HG02981 (cell line): ENCODE measurements around the gene GHR.

ENCODE experiments used
- ATAC-seq: cut with Tn5 transposase; IDR thresholded peaks from one replicate; pipeline ENCODE4 v1.9.1; 2021; ENCODE audit warnings: mild to moderate bottlenecking, moderate library complexity; ENCODE audit not compliant: unreplicated experiment

GHR gene

DNA sequence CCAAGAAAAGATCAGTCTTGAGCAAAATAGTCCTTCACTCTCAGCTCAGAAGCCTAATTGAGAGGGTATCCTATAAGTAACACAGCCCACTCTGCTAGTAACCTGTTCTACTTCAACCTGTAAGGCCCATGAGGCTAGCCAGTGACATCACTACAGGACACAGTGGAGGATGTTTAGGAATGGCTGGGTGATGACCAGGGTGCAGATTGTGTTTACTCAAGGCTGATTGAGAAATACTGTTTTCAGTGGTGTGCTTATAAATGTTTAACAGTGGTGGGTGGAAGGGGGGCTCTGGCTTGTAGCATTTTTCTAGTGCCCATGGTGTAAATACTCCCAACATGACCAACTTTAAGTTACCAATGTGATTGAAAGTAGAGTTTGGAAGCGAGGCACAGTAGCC lies 173.6 kb downstream of the GHR start:
- ATAC-seq, result no peak

DNA sequence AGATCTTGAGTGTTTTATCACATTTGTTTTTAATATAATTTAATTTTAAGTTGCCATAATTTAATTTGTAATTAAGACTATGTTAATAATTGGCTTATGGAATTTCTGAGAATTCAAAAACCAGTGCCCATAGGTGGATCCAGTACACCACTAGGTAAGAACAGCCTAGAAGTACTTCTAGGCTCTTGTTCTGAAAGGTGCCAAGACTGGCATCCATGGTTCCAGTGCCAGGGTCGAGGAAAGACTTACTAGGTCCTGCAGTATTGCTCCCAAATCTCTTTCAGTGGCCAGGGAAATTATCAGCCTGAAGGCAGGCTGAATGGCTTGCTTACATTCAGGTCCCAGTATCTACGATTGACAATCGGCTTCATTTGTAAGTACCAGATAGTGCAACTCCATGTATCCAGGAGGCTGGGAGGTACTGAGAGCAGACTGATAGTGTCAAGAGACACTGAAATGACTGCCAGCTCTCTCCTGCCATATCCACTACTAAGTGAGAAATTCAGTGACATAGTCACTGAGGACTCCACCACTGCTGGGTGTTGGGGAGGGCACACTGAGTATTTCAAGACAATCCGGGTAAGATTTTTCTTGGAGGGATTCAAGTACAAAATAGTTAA lies 174.2 kb downstream of the GHR start:
- ATAC-seq, result no peak

- no peak for ATAC-seq
Observed at GRCh38 chr5:42598311-42598710, 175.1 kb downstream of the GHR start.

DNA sequence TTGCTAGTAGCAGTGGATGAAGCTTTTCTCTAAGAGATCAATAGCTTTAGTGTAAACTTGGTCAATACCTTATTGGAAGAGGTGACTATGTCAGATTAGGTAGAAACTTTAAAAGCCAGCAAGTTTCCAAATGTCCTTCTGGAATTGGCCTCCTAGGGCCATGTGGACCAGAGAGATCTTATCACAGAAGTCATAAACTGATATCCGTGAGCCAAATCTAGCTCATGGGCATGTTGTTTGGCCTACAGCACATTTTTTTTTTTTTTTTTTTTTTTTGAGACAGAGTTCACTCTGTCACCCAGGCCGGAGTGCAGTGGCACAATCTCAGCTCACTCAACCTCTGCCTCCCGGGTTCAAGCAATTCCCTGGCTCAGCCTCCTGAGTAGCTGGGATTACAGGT lies 175.9 kb downstream of the GHR start:
- no peak for ATAC-seq

DNA sequence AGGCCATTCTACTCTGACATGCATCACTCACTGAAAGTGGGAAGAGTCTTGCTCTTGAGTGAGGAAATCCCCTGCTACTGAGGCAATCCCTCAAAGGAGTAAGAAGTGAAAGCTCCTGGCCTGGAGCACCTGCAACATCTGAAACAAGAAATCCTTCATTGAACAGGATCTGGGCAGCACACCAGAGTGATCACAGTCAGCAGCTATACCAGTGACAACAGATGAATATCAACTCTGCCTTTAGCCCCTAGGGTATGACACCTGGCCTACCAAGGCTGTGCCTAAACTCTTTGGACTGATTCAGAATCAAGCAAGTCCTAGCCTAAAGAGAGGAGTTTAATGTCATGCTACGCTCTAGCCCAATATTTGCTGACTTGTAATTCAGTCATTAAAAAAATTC lies 177.2 kb downstream of the GHR start:
- ATAC-seq, result no peak

- no peak for ATAC-seq
Observed at GRCh38 chr5:42604171-42604711, 181.0 kb downstream of the GHR start.

GRCh38 chr5:42605490-42605889 lies 182.3 kb downstream of the GHR start:
- no peak for ATAC-seq

DNA sequence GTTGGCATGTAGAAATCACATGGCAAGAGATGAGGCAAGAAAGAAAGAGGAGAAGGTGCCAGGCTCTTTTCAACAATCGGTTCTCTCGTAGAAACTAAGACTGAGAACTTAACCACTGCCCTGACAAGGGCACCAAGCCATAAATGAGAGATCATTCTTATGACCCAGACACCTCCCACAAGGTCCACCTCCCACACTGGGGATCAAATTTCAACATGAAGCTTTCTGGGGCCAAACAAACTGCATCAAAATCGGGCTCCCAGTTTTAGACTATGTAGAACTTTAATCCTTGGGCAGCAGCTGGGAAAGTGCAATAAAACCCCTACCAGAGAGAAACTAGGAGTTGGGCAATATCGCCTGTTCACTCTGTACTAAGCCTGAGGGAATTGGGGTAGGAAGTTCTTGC lies 183.2 kb downstream of the GHR start:
- ATAC-seq, result no peak

DNA sequence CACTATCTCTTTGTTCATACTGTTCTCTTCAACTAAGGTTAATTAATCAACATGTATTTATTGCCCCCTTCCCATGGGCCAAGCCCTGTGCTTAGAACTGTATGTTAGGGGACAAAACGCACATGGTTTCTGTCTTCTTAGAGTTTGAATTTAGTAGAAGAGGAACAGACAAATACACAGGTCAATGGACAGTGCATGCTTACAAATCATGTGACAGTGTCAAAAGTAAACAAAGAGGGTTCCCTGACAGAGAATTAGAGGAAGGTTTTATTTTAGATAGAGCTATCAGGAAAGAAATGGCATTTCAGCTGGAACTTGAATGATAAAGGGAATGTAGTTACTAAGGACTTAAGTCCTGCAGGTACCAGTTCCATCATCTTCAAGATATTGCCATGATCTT lies 188.2 kb downstream of the GHR start:
- ATAC-seq, result no peak

- ATAC-seq, result no peak
Observed at GRCh38 chr5:42612750-42613366, 189.6 kb downstream of the GHR start.

GRCh38 chr5:42614509-42614908 lies 191.3 kb downstream of the GHR start:
- no peak for ATAC-seq

DNA sequence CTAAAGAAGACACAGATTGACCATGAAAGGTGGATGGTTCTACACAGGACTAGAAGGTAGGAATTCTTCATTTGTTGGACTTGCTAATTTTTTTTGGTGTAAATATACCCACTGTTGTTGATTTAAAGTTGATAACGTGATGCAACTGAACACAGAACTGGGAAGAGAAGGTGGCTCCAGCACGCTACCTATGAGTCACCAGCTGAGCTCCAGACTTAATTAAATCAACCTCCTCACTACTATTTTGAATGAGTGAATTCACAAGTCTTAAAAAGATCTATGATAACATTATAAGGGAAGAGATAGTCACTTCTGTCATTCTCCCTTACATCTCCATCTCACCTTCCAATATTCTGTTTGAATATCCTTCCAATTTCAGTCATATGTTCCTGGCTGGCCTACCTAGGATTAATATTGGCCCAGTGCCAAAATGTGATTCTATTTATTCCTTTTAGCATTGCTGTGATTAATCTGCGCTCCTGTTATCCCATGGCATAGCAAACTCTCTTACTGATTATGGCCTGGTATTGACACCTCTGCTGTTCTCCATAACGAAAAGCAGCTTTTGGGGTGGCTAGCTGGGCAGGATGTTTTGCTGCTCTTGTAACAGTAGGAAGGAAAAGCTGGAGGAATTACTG lies 197.5 kb downstream of the GHR start:
- ATAC-seq, result no peak

- no peak for ATAC-seq
Observed at GRCh38 chr5:42621242-42621641, 198.0 kb downstream of the GHR start.

DNA sequence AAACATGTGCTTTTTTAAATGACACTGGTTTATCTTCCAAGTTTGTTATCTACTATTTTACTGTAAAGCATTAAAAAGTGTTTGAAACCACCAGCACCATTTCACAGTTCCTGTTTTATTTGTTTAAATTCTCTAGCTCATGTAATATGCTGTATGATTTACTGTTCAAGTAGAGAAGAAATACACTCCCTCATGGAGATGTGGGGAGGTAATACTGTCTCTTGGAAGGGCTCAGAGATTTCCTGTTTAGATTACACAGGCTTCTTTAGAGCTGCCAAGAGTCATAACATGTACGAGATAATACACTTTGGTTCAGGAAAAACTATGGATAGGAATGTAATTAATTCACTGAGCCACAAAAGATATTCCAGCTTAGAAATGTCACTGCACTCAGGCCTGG lies 198.4 kb downstream of the GHR start:
- no peak for ATAC-seq

- ATAC-seq, result no peak
Observed at GRCh38 chr5:42624912-42625311, 201.7 kb downstream of the GHR start.

DNA sequence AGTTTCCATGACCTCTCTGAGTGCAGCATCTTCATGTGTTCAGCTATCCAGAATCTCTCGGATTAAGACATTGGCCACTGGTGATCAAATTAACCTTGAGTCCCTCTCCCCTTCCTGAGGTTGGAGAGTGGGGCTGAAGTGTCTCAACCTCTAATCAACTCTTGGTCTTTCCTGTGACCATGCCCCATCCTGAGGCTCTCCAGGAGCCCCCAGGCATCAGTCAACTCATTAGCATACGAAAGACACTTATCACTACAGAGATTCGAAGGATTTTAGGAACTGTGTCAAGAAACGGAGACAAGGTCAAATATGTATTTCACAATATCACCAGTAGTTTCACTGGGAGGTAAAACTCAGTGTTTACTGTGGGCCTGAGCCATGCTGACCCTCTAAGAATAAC lies 203.2 kb downstream of the GHR start:
- ATAC-seq, result no peak

- ATAC-seq, result no peak
Observed at GRCh38 chr5:42628821-42629220, 205.6 kb downstream of the GHR start.

- ATAC-seq, result no peak
Observed at GRCh38 chr5:42629284-42629683, 206.0 kb downstream of the GHR start.

GRCh38 chr5:42631241-42631640 lies 208.0 kb downstream of the GHR start:
- no peak for ATAC-seq

GRCh38 chr5:42632354-42632900 lies 209.2 kb downstream of the GHR start:
- no peak for ATAC-seq

DNA sequence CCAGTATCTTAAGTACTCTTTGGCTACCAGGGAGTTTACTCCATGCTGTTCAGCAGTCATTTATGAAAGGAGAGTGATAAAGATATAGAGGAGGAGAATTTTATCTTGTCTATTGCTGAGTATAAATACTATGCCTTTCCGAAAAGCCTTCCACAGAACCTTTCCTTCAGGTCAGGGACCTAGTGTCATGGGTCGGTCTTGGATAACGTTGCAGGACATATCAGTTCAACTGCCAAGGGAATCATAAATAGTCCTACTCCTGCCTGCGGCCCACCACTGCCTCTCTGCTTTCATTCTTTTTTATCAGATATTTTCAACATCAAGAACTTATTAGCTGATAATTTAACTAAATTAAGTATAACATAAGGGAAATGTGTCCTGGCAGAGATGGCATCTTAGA lies 211.3 kb downstream of the GHR start:
- ATAC-seq, result no peak

- ATAC-seq, result no peak
Observed at GRCh38 chr5:42636425-42636824, 213.2 kb downstream of the GHR start.
